GM19455 (cell line): ENCODE data around the gene GAGE2A.
"Not testable (repeated sequence)": the region's sequence is repeated elsewhere in the genome, so short reads cannot be mapped to it uniquely, and the experiment has no call there.

Experiments
- ATAC-seq: cut with Tn5 transposase; IDR thresholded peaks from one replicate; pipeline ENCODE4 v1.9.1; 2021; ENCODE audit not compliant: unreplicated experiment

Gene GAGE2A

DNA sequence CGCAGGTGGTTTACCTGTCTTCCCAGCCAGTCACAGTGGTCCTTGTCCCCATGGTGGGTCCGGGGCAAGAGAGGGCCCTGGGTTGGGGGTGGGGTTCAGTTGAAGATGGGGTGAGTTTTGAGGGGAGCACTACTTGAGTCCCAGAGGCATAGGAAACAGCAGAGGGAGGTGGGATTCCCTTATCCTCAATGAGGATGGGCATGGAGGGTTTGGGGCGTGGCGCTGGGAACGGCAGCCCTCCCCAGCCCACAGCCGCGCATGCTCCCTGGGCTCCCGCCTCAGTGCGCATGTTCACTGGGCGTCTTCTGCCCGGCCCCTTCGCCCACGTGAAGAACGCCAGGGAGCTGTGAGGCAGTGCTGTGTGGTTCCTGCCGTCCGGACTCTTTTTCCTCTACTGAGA lies at the start of gene GAGE2A:
GAGE2A (plus strand) TSS at position 301 of the 400 bp plus-strand sequence. CDS start 1,155 bp downstream, outside the sequence.
- ATAC-seq, result not testable (repeated sequence)

DNA sequence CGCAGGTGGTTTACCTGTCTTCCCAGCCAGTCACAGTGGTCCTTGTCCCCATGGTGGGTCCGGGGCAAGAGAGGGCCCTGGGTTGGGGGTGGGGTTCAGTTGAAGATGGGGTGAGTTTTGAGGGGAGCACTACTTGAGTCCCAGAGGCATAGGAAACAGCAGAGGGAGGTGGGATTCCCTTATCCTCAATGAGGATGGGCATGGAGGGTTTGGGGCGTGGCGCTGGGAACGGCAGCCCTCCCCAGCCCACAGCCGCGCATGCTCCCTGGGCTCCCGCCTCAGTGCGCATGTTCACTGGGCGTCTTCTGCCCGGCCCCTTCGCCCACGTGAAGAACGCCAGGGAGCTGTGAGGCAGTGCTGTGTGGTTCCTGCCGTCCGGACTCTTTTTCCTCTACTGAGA lies 47.9 kb upstream of the GAGE2A start, which contains the start of gene GAGE12D:
GAGE12D (plus strand) TSS at position 301 of the 400 bp plus-strand sequence. CDS start 1,155 bp downstream, outside the sequence.
- not testable (repeated sequence) for ATAC-seq

DNA sequence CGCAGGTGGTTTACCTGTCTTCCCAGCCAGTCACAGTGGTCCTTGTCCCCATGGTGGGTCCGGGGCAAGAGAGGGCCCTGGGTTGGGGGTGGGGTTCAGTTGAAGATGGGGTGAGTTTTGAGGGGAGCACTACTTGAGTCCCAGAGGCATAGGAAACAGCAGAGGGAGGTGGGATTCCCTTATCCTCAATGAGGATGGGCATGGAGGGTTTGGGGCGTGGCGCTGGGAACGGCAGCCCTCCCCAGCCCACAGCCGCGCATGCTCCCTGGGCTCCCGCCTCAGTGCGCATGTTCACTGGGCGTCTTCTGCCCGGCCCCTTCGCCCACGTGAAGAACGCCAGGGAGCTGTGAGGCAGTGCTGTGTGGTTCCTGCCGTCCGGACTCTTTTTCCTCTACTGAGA lies 38.3 kb upstream of the GAGE2A start, which contains the start of gene GAGE12E:
GAGE12E (plus strand) TSS at position 301 of the 400 bp plus-strand sequence. CDS start 1,155 bp downstream, outside the sequence.
- not testable (repeated sequence) for ATAC-seq

DNA sequence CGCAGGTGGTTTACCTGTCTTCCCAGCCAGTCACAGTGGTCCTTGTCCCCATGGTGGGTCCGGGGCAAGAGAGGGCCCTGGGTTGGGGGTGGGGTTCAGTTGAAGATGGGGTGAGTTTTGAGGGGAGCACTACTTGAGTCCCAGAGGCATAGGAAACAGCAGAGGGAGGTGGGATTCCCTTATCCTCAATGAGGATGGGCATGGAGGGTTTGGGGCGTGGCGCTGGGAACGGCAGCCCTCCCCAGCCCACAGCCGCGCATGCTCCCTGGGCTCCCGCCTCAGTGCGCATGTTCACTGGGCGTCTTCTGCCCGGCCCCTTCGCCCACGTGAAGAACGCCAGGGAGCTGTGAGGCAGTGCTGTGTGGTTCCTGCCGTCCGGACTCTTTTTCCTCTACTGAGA lies 28.8 kb upstream of the GAGE2A start, which contains the start of gene GAGE12F:
GAGE12F (plus strand) TSS at position 301 of the 400 bp plus-strand sequence. CDS start 1,155 bp downstream, outside the sequence.
- not testable (repeated sequence) for ATAC-seq

GRCh38 chrX:49568728-49569127 lies 20.6 kb upstream of the GAGE2A start:
- not testable (repeated sequence) for ATAC-seq

GRCh38 chrX:49569152-49569551 lies 20.1 kb upstream of the GAGE2A start:
- ATAC-seq, result not testable (repeated sequence)

DNA sequence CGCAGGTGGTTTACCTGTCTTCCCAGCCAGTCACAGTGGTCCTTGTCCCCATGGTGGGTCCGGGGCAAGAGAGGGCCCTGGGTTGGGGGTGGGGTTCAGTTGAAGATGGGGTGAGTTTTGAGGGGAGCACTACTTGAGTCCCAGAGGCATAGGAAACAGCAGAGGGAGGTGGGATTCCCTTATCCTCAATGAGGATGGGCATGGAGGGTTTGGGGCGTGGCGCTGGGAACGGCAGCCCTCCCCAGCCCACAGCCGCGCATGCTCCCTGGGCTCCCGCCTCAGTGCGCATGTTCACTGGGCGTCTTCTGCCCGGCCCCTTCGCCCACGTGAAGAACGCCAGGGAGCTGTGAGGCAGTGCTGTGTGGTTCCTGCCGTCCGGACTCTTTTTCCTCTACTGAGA lies 19.2 kb upstream of the GAGE2A start, which contains the start of gene GAGE12G:
GAGE12G (plus strand) TSS at position 301 of the 400 bp plus-strand sequence. CDS start 1,155 bp downstream, outside the sequence.
- ATAC-seq, result not testable (repeated sequence)

DNA sequence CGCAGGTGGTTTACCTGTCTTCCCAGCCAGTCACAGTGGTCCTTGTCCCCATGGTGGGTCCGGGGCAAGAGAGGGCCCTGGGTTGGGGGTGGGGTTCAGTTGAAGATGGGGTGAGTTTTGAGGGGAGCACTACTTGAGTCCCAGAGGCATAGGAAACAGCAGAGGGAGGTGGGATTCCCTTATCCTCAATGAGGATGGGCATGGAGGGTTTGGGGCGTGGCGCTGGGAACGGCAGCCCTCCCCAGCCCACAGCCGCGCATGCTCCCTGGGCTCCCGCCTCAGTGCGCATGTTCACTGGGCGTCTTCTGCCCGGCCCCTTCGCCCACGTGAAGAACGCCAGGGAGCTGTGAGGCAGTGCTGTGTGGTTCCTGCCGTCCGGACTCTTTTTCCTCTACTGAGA lies 9.6 kb upstream of the GAGE2A start, which contains the start of gene GAGE12H:
GAGE12H (plus strand) TSS at position 301 of the 400 bp plus-strand sequence. CDS start 1,155 bp downstream, outside the sequence.
- not testable (repeated sequence) for ATAC-seq

DNA sequence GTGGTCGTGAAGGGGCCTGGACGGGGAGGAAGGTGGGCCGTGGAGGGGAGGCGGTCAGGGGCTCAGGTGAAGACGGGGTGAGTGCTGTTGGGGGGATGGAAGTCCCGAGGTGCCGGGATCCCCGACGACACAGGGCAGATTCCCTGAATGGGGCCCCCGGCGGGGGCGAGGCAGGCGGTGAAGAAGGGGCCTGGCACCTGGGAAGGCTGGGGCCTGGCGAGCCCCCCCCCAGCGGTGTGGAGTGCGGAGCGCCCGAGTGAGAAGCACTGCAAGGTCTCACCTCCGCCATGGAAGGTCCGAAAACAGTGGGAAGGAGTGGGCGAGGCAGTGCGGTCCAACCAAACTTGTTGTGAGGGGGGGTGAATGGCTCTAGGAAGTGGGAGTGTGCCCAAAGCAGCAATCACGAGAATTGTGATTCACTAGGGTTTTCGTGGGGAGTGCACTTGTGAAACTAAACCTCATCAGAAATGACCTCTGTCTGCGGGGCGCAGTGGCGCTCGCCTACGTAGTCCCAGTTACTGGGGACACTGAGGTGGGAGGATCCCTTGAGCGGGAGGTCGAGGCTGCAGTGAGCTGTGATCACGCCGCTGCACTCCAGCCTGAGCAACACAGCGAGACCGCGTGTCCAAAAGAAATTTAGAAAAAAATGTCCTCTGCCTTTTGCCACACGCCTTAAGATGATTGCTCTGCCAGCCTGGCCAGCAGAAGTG lies 628 bp downstream of the GAGE2A start:
- not testable (repeated sequence) for ATAC-seq

GRCh38 chrX:49590488-49590887 lies 1.2 kb downstream of the GAGE2A start:
- ATAC-seq, result not testable (repeated sequence)

GRCh38 chrX:49598720-49599119 lies 9.4 kb downstream of the GAGE2A start, which contains the start of gene GAGE1:
Gene GAGE1, plus strand, starts transcription at chrX:49599020. Its CDS starts 1,155 bp downstream, at chrX:49600175.
- ATAC-seq, result not testable (repeated sequence)

GRCh38 chrX:49610718-49611310 lies 21.5 kb downstream of the GAGE2A start:
- ATAC-seq, result no peak

GRCh38 chrX:49618574-49618973 lies 29.3 kb downstream of the GAGE2A start:
- ATAC-seq, result no peak

DNA sequence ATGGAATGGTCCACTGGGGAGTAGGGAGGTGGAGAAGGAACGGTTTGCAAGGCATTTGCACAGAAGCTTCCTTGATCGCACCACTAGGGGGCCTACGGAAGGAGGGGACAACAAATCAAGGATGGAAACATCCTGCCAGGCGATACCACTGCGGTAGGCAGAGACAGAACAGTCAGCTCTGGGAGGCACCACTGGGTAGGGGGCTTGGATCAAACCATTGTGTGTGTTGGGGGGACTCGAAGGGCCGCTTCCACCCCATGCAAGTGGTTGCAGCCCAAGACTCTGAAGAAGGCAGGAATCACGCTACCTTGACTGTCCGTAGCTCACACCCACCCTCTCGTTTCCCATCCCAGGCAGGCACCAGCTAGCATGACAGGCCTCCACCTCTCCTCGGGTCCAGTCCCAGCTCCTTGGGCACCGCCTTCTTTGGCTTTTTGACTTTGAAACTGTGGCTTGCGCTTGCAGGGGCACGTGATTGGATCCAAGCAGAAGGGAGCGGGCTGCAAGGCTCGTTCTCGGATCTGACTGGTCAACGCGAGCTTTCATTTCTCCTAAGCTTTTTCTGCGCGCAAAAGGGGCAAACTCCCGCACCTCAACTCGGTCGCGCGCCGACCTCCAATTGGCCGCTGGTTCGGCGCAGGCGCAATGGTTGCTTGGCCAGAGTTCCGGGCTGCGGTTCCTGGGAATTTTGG lies 37.9 kb downstream of the GAGE2A start:
- no peak for ATAC-seq

- ATAC-seq, result no peak
These were observed 55.8 kb downstream of the GAGE2A start for GRCh38 chrX:49644991-49645637.
